PFSK-1 (cell line): ENCODE measurements around the gene SYNE1.

ENCODE experiments used
- FOXP2 ChIP-seq: optimal IDR thresholded peaks from 2 replicates; pipeline ENCODE3; 2011; ENCODE audit warnings: borderline replicate concordance, control low read depth, inconsistent platforms; ENCODE audit not compliant: insufficient read depth; ENCODE audit errors: extremely low read length, extremely low read depth
- POLR2AphosphoS5 ChIP-seq: IDR thresholded peaks from 2 replicates; pipeline ENCODE4 v1.6.1; 2012; ENCODE audit warnings: low read depth, mild to moderate bottlenecking, control low read depth, low read length, moderate library complexity
- REST ChIP-seq, 2 experiments: IDR thresholded peaks; 2 replicates each; pipeline versions ENCODE4 v1.6.1 to v1.8.0; 2011 to 2012; ENCODE audit warnings: low read depth in 2 of 2, low read length in 2 of 2, control low read depth in 1 of 2, inconsistent platforms in 1 of 2, mild to moderate bottlenecking in 1 of 2, moderate library complexity in 1 of 2; ENCODE audit not compliant: insufficient read depth in 1 of 2
- SIN3A ChIP-seq: IDR thresholded peaks from 2 replicates; pipeline ENCODE4 v1.6.1; 2012; ENCODE audit warnings: mild to moderate bottlenecking, low read length, moderate library complexity, borderline replicate concordance; ENCODE audit not compliant: insufficient read depth
- TAF1 ChIP-seq: IDR thresholded peaks from 2 replicates; pipeline ENCODE4 v1.6.1; 2012; ENCODE audit warnings: low read length, control low read depth, borderline replicate concordance; ENCODE audit not compliant: insufficient read depth

The SYNE1 gene

GRCh38 chr6:152206072-152206818 lies 430.9 kb downstream of the SYNE1 start:
- TF ChIP-seq TAF1 (no peak), FOXP2 (no peak), POLR2AphosphoS5 (no peak), REST (IDR thresholded peaks at IDR 0.05; ENCODE audit: insufficient read depth in 1 of 2, low read depth in 2 of 2, low read length in 2 of 2) (no peak), SIN3A (no peak)

GRCh38 chr6:152204591-152204990 lies 432.6 kb downstream of the SYNE1 start:
- no peak for TF ChIP-seq FOXP2
- no peak for TF ChIP-seq SIN3A
- no peak for TF ChIP-seq REST (IDR thresholded peaks at IDR 0.05; ENCODE audit: insufficient read depth in 1 of 2, low read depth in 2 of 2, low read length in 2 of 2)
- no peak for TF ChIP-seq TAF1

GRCh38 chr6:152201120-152201519 lies 436.0 kb downstream of the SYNE1 start:
- TF ChIP-seq POLR2AphosphoS5 (no peak), FOXP2 (no peak), TAF1 (no peak), REST (IDR thresholded peaks at IDR 0.05; ENCODE audit: insufficient read depth in 1 of 2, low read depth in 2 of 2, low read length in 2 of 2) (no peak), SIN3A (no peak)

GRCh38 chr6:152195896-152196295 lies 441.3 kb downstream of the SYNE1 start:
- TF ChIP-seq SIN3A: no peak
- no peak for TF ChIP-seq TAF1
- TF ChIP-seq REST (IDR thresholded peaks at IDR 0.05; ENCODE audit: insufficient read depth in 1 of 2, low read depth in 2 of 2, low read length in 2 of 2): no peak
- no peak for TF ChIP-seq FOXP2
- TF ChIP-seq POLR2AphosphoS5: no peak

- no peak for TF ChIP-seq FOXP2
- TF ChIP-seq SIN3A: no peak
- TF ChIP-seq TAF1: no peak
- no peak for TF ChIP-seq REST (IDR thresholded peaks at IDR 0.05; ENCODE audit: insufficient read depth in 1 of 2, low read depth in 2 of 2, low read length in 2 of 2)
- no peak for TF ChIP-seq POLR2AphosphoS5
Observed at GRCh38 chr6:152189736-152190135, 447.4 kb downstream of the SYNE1 start.
